Nephron (organoid): ENCODE data around the gene NF2.

Source experiments
- H3K27ac Mint-ChIP-seq, 3 experiments: 2 replicates each; pipeline ENCODE4 v1.8.0; 2020; ENCODE audit warnings: mixed read lengths in 3 of 3, mild to moderate bottlenecking in 2 of 3, moderate library complexity in 1 of 3
- H3K27me3 Mint-ChIP-seq: 2 replicates; pipeline ENCODE4 v1.8.0; 2021; ENCODE audit warnings: low read depth, mild to moderate bottlenecking, moderate library complexity, mixed read lengths
- H3K36me3 Mint-ChIP-seq: 2 replicates; pipeline ENCODE4 v1.8.0; 2020; ENCODE audit warnings: low read depth, mixed read lengths
- H3K4me1 Mint-ChIP-seq: 2 replicates; pipeline ENCODE4 v1.8.0; 2020; ENCODE audit warnings: mixed read lengths
- H3K4me3 Mint-ChIP-seq, 3 experiments: 2 replicates each; pipeline ENCODE4 v1.8.0; 2020; ENCODE audit warnings: mild to moderate bottlenecking in 3 of 3, mixed read lengths in 3 of 3, moderate library complexity in 2 of 3
- H3K9me3 Mint-ChIP-seq: 2 replicates; pipeline ENCODE4 v1.8.0; 2020; ENCODE audit warnings: mixed read lengths
- CTCF ChIP-seq, 3 experiments: fragments of 200-600 bp; sonication (generic); IDR thresholded peaks; one replicate each; pipeline ENCODE4 v1.5.0; 2021; ENCODE audit warnings: antibody characterized with exemption in 3 of 3; ENCODE audit not compliant: unreplicated experiment in 3 of 3

NF2 gene

GRCh38 chr22:29637181-29637580 lies 33.7 kb downstream of the NF2 start:
- Mint-ChIP-seq H3K9me3 (no peaks in the 10 kb centered on the region), H3K4me1 (peaks cover 18% of the 10 kb centered on the region), H3K4me3 (no peak overlapping the region), H3K36me3 (peaks cover 29% of the 10 kb centered on the region), H3K27ac (no peak overlapping the region), H3K27me3 (no peaks in the 10 kb centered on the region)
- TF ChIP-seq CTCF (IDR thresholded peaks at IDR 0.05; ENCODE audit: unreplicated experiment in 3 of 3), result no peak

- Mint-ChIP-seq H3K4me1 (peaks cover 19% of the 10 kb centered on the region), H3K4me3 (no peak overlapping the region), H3K36me3 (peaks cover 41% of the 10 kb centered on the region), H3K27me3 (no peaks in the 10 kb centered on the region), H3K27ac (no peak overlapping the region), H3K9me3 (no peaks in the 10 kb centered on the region)
- no peak for TF ChIP-seq CTCF (IDR thresholded peaks at IDR 0.05; ENCODE audit: unreplicated experiment in 3 of 3)
Measured at GRCh38 chr22:29638678-29639077, 35.2 kb downstream of the NF2 start.

GRCh38 chr22:29639096-29639495 lies 35.7 kb downstream of the NF2 start:
- H3K4me3 Mint-ChIP-seq, result no peak overlapping the region
- H3K27me3 Mint-ChIP-seq, result no peaks in the 10 kb centered on the region
- peaks cover 41% of the 10 kb centered on the region for H3K36me3 Mint-ChIP-seq
- H3K9me3 Mint-ChIP-seq, result no peaks in the 10 kb centered on the region
- peaks cover 19% of the 10 kb centered on the region for H3K4me1 Mint-ChIP-seq
- no peak for TF ChIP-seq CTCF (IDR thresholded peaks at IDR 0.05; ENCODE audit: unreplicated experiment in 3 of 3)
- no peak overlapping the region for H3K27ac Mint-ChIP-seq

- no peak overlapping the region for H3K4me3 Mint-ChIP-seq
- H3K4me1 Mint-ChIP-seq, result peaks cover 13% of the 10 kb centered on the region
- H3K9me3 Mint-ChIP-seq, result peaks cover 5% of the 10 kb centered on the region
- H3K27me3 Mint-ChIP-seq, result no peaks in the 10 kb centered on the region
- H3K36me3 Mint-ChIP-seq, result peaks cover 58% of the 10 kb centered on the region
- H3K27ac Mint-ChIP-seq, result peak overlapping the region; percentile 8 to 91 (median 64)
- no peak for TF ChIP-seq CTCF (IDR thresholded peaks at IDR 0.05; ENCODE audit: unreplicated experiment in 3 of 3)
Measured at GRCh38 chr22:29641042-29641699, 37.7 kb downstream of the NF2 start.

- Mint-ChIP-seq H3K4me1 (peaks cover 13% of the 10 kb centered on the region), H3K4me3 (no peak overlapping the region), H3K27ac (peak overlapping the region; percentile 8 to 91 (median 64)), H3K9me3 (peaks cover 5% of the 10 kb centered on the region), H3K36me3 (peaks cover 59% of the 10 kb centered on the region), H3K27me3 (no peaks in the 10 kb centered on the region)
- no peak for TF ChIP-seq CTCF (IDR thresholded peaks at IDR 0.05; ENCODE audit: unreplicated experiment in 3 of 3)
Measured at GRCh38 chr22:29641700-29642330, 38.4 kb downstream of the NF2 start.

GRCh38 chr22:29642694-29643093 lies 39.3 kb downstream of the NF2 start:
- H3K36me3 Mint-ChIP-seq, result peaks cover 64% of the 10 kb centered on the region
- H3K27me3 Mint-ChIP-seq, result no peaks in the 10 kb centered on the region
- H3K27ac Mint-ChIP-seq, result no peak overlapping the region
- H3K4me3 Mint-ChIP-seq, result no peak overlapping the region
- no peak for TF ChIP-seq CTCF (IDR thresholded peaks at IDR 0.05; ENCODE audit: unreplicated experiment in 3 of 3)
- H3K4me1 Mint-ChIP-seq, result peaks cover 13% of the 10 kb centered on the region
- H3K9me3 Mint-ChIP-seq, result peaks cover 5% of the 10 kb centered on the region
